T-cell (primary cell): ENCODE results near the gene RBM34. TPM values are rescaled to one million over a fixed set of nuclear protein-coding genes. Genes with fewer than 3 reads are reported as not detected.
A peak's percentile ranks its signal among the peaks of the same experiment; 100 is the strongest.

Source experiments
- ATAC-seq, 4 experiments: fragments of 200-7000 bp in 3 of 4; fragments of 150-1000 bp in 1 of 4; cut with Tn5 transposase; replicated peaks in 1 of 4; 1 replicate in 3 of 4; 2 replicates in 1 of 4; pipeline ENCODE4 v1.10.0; 2021; ENCODE audit warnings: moderate library complexity in 3 of 4, mild to moderate bottlenecking in 2 of 4, moderate number of reproducible peaks in 1 of 4
- CTCF ChIA-PET, 2 donors: fragments of 300-600 bp; sonication (Branson Sonifier 250); formaldehyde crosslinking; loops; one replicate each; lab custom pipeline; 2022; ENCODE audit warnings: antibody characterized with exemption in 2 of 2; lab: Charles Lee
- POLR2A ChIA-PET, 2 donors: fragments of 300-600 bp; sonication (Branson Sonifier 250); formaldehyde crosslinking; loops; one replicate each; lab custom pipeline; 2022; ENCODE audit warnings: antibody characterized with exemption in 2 of 2; lab: Charles Lee
- DNase-seq, 35 experiments: peaks; one replicate each; pipeline versions ENCODE4 v3.0.0 to v3.0.0-alpha.2; 2013 to 2023
- H3K27ac ChIP-seq: one replicate; pipeline ENCODE4 v1.5.1; 2013; ENCODE audit warnings: low read length
- H3K27me3 ChIP-seq, 2 experiments: replicated peaks in 1 of 2; 1 replicate in 1 of 2; 2 replicates in 1 of 2; pipeline versions ENCODE4 v1.6.1 to v1.7.0; 2013; ENCODE audit warnings: low read length in 1 of 2, mixed read lengths in 1 of 2; ENCODE audit not compliant: control insufficient read depth in 2 of 2, insufficient read depth in 2 of 2; ENCODE audit errors: extremely low read depth in 1 of 2
- H3K36me3 ChIP-seq, 2 donors: 1 replicate in 1 of 2; 2 replicates in 1 of 2; pipeline versions ENCODE4 v1.6.1 to v1.7.0; 2013; ENCODE audit warnings: low read length in 1 of 2; ENCODE audit not compliant: control insufficient read depth in 2 of 2, insufficient read depth in 1 of 2; ENCODE audit errors: extremely low read depth in 1 of 2
- H3K4me1 ChIP-seq, 2 experiments: 1 replicate in 1 of 2; 2 replicates in 1 of 2; pipeline versions ENCODE4 v1.6.1 to v1.7.0; 2013; ENCODE audit warnings: low read length in 2 of 2, mixed read lengths in 1 of 2; ENCODE audit not compliant: insufficient read depth in 2 of 2, control insufficient read depth in 1 of 2; ENCODE audit errors: extremely low read depth in 1 of 2
- H3K4me3 ChIP-seq, 2 donors: 1 replicate in 1 of 2; 2 replicates in 1 of 2; pipeline versions ENCODE4 v1.5.1 to v1.7.0; 2013; ENCODE audit warnings: mild to moderate bottlenecking in 2 of 2, low read length in 1 of 2, moderate library complexity in 1 of 2; ENCODE audit not compliant: control insufficient read depth in 1 of 2; ENCODE audit errors: extremely low read depth in 1 of 2
- H3K9me3 ChIP-seq: 2 replicates; pipeline ENCODE4 v1.7.0; 2013
- H3K27ac Mint-ChIP-seq, 2 donors: one replicate each; pipeline ENCODE4 v1.8.0; 2020 to 2021; ENCODE audit warnings: mild to moderate bottlenecking in 2 of 2, mixed read lengths in 2 of 2
- H3K27me3 Mint-ChIP-seq, 2 donors: one replicate each; pipeline ENCODE4 v1.8.0; 2021 to 2022; ENCODE audit warnings: mixed read lengths in 2 of 2
- H3K36me3 Mint-ChIP-seq: one replicate; pipeline ENCODE4 v1.8.0; 2021; ENCODE audit warnings: mixed read lengths
- H3K4me1 Mint-ChIP-seq, 3 donors: one replicate each; pipeline ENCODE4 v1.8.0; 2020 to 2022; ENCODE audit warnings: mixed read lengths in 3 of 3, mild to moderate bottlenecking in 1 of 3
- H3K4me3 Mint-ChIP-seq, 3 donors: one replicate each; pipeline ENCODE4 v1.8.0; 2020 to 2022; ENCODE audit warnings: mild to moderate bottlenecking in 3 of 3, mixed read lengths in 3 of 3, moderate library complexity in 3 of 3
- H3K9me3 Mint-ChIP-seq, 3 donors: one replicate each; pipeline ENCODE4 v1.8.0; 2020 to 2022; ENCODE audit warnings: mixed read lengths in 3 of 3
- WGBS: methylation state at CpG from one replicate; pipeline ENCODE4 v1.1.5; 2013; ENCODE audit warnings: missing lambda C conversion rate; ENCODE audit not compliant: insufficient coverage; 5-methylcytosine and 5-hydroxymethylcytosine counted together
- total RNA-seq, 35 experiments: library from RNA in 6 of 35; stranded (reverse) in 6 of 35; fragments of 120-200 nt in 1 of 35; gene quantifications; one replicate each; pipeline versions ENCODE4 v1.2.1 to v1.2.4 and lab custom pipeline; 2013 to 2026

Gene RBM34
- total RNA-seq, 5 donors from 2014 or later (not counting 1 experiment from before 2014, with no cell fraction given), result 115 to 169 (median 129) TPM

GRCh38 chr1:235151033-235151432, 10.0 kb downstream of the RBM34 start:
- ChIA-PET CTCF (interaction anchor here in 1 of 2 donors (0.7 kb wide), 1 partner anchor 347 kb away, joined by 5 read pairs; no protein-coding TSS in a partner anchor), POLR2A (interaction anchor here in 1 of 2 donors (0.5 to 0.6 kb wide), 2 partner anchors 8 to 12 kb away, joined by 3 to 4 read pairs; no protein-coding TSS in a partner anchor)
- peaks cover 29 to 33% (median 32%) of the 10 kb centered on the region in 3 donors for H3K4me1 Mint-ChIP-seq
- ATAC-seq (no peak), DNase-seq (no peak)
- no peak overlapping the region for H3K4me3 ChIP-seq
- no peak overlapping the region for H3K4me3 Mint-ChIP-seq
- no CpG with 5 or more reads among the region's 2 CpGs for WGBS
- no peaks in the 10 kb centered on the region for H3K27me3 ChIP-seq
- H3K27ac Mint-ChIP-seq, result peak overlapping the region; percentile 7 to 36
- H3K36me3 Mint-ChIP-seq, result peaks cover 41% of the 10 kb centered on the region
- H3K36me3 ChIP-seq, result peaks cover 10 to 79% of the 10 kb centered on the region in 2 donors
- no peak overlapping the region for H3K27ac ChIP-seq
- H3K9me3 ChIP-seq, result no peaks in the 10 kb centered on the region
- H3K4me1 ChIP-seq, result peaks cover 0 to 5% of the 10 kb centered on the region in 2 experiments
- H3K27me3 Mint-ChIP-seq, result no peaks in the 10 kb centered on the region
- H3K9me3 Mint-ChIP-seq, result no peaks in the 10 kb centered on the region

GRCh38 chr1:235149824-235150223, 11.2 kb downstream of the RBM34 start:
- H3K27me3 Mint-ChIP-seq, result no peaks in the 10 kb centered on the region
- no peaks in the 10 kb centered on the region for H3K27me3 ChIP-seq
- H3K9me3 Mint-ChIP-seq, result no peaks in the 10 kb centered on the region
- H3K4me1 ChIP-seq, result peaks cover 0 to 2% of the 10 kb centered on the region in 2 experiments
- no peak overlapping the region for H3K27ac ChIP-seq
- DNase-seq (no peak), ATAC-seq (no peak)
- H3K27ac Mint-ChIP-seq, result no peak overlapping the region
- H3K36me3 Mint-ChIP-seq, result peaks cover 43% of the 10 kb centered on the region
- H3K4me3 ChIP-seq, result no peak overlapping the region
- H3K36me3 ChIP-seq, result peaks cover 15 to 84% of the 10 kb centered on the region in 2 donors
- ChIA-PET CTCF (no interaction called here), POLR2A (no interaction called here)
- WGBS, result 97% methylated on average over 6 of the region's 9 CpGs
- H3K9me3 ChIP-seq, result no peaks in the 10 kb centered on the region
- no peak overlapping the region for H3K4me3 Mint-ChIP-seq
- H3K4me1 Mint-ChIP-seq, result peaks cover 29 to 35% (median 29%) of the 10 kb centered on the region in 3 donors

GRCh38 chr1:235147269-235147668, 13.8 kb downstream of the RBM34 start:
- Mint-ChIP-seq H3K36me3 (peaks cover 44% of the 10 kb centered on the region), H3K4me3 (no peak overlapping the region), H3K27me3 (no peaks in the 10 kb centered on the region), H3K27ac (peak overlapping the region in 1 of 2 donors; percentile 52), H3K4me1 (peaks cover 16 to 23% (median 22%) of the 10 kb centered on the region in 3 donors), H3K9me3 (no peaks in the 10 kb centered on the region)
- peaks cover 22 to 86% of the 10 kb centered on the region in 2 donors for H3K36me3 ChIP-seq
- H3K9me3 ChIP-seq, result no peaks in the 10 kb centered on the region
- ChIA-PET CTCF (interaction anchor here in 1 of 2 donors (0.6 kb wide), 1 partner anchor 55 kb away, joined by 3 read pairs; no protein-coding TSS in a partner anchor), POLR2A (interaction anchor here in 1 of 2 donors (0.6 kb wide), 1 partner anchor 114 kb away, joined by 3 read pairs; no protein-coding TSS in a partner anchor)
- no CpG with 5 or more reads among the region's 4 CpGs for WGBS
- no peak for ATAC-seq
- DNase-seq, result no peak
- H3K4me1 ChIP-seq, result peaks cover 0 to 2% of the 10 kb centered on the region in 2 experiments
- H3K27me3 ChIP-seq, result no peaks in the 10 kb centered on the region
- H3K27ac ChIP-seq, result no peak overlapping the region
- no peak overlapping the region for H3K4me3 ChIP-seq

- no peak for DNase-seq
- Histone ChIP-seq H3K4me3 (no peak overlapping the region), H3K9me3 (no peaks in the 10 kb centered on the region), H3K27me3 (no peaks in the 10 kb centered on the region), H3K36me3 (peaks cover 16 to 78% of the 10 kb centered on the region in 2 donors), H3K27ac (no peak overlapping the region), H3K4me1 (peaks cover 0 to under 1% of the 10 kb centered on the region in 2 experiments)
- Mint-ChIP-seq H3K27ac (peak overlapping the region in 1 of 2 donors; percentile 28), H3K27me3 (no peaks in the 10 kb centered on the region), H3K4me3 (no peak overlapping the region), H3K4me1 (peaks cover 6 to 15% (median 11%) of the 10 kb centered on the region in 3 donors), H3K36me3 (peaks cover 42% of the 10 kb centered on the region), H3K9me3 (no peaks in the 10 kb centered on the region)
- WGBS, result no CpG with 5 or more reads among the region's 6 CpGs
- no peak for ATAC-seq
- ChIA-PET POLR2A (interaction anchor here (0.6 to 0.7 kb wide), 5 partner anchors 24 to 1135 kb away, joined by 3 to 14 read pairs (median 5); no protein-coding TSS in a partner anchor), CTCF (interaction anchor here (0.6 to 0.7 kb wide), 4 partner anchors 28 to 270 kb away, joined by 3 to 6 read pairs (median 4); no protein-coding TSS in a partner anchor)
Measured at GRCh38 chr1:235145639-235146038, 15.4 kb downstream of the RBM34 start.

- Mint-ChIP-seq H3K9me3 (no peaks in the 10 kb centered on the region), H3K4me1 (peaks cover 7 to 15% (median 14%) of the 10 kb centered on the region in 3 donors), H3K36me3 (peaks cover 52% of the 10 kb centered on the region), H3K27ac (no peak overlapping the region), H3K27me3 (no peaks in the 10 kb centered on the region), H3K4me3 (no peak overlapping the region)
- CTCF ChIA-PET, result interaction anchor here (0.7 kb wide), 2 partner anchors 97 to 779 kb away, joined by 3 to 5 read pairs; no protein-coding TSS in a partner anchor
- 90% methylated on average over 2 of the region's 4 CpGs for whole genome bisulfite sequencing
- Histone ChIP-seq H3K4me3 (no peak overlapping the region), H3K36me3 (peaks cover 16 to 76% of the 10 kb centered on the region in 2 donors), H3K4me1 (no peaks in the 10 kb centered on the region), H3K9me3 (no peaks in the 10 kb centered on the region), H3K27me3 (no peaks in the 10 kb centered on the region), H3K27ac (no peak overlapping the region)
- DNase-seq, result no peak
- no peak for ATAC-seq
- POLR2A ChIA-PET, result interaction anchor here in 1 of 2 donors (0.7 kb wide), 1 partner anchor 10 kb away, joined by 5 read pairs; no protein-coding TSS in a partner anchor
Measured at GRCh38 chr1:235142991-235143390, 18.1 kb downstream of the RBM34 start.

GRCh38 chr1:235139315-235139714, 21.7 kb downstream of the RBM34 start:
- WGBS, result 100% methylated on average over 3 of the region's 5 CpGs
- peaks cover 7 to 15% (median 10%) of the 10 kb centered on the region in 3 donors for H3K4me1 Mint-ChIP-seq
- H3K4me1 ChIP-seq, result no peaks in the 10 kb centered on the region
- no peak overlapping the region for H3K4me3 ChIP-seq
- no peaks in the 10 kb centered on the region for H3K27me3 Mint-ChIP-seq
- no peak overlapping the region for H3K4me3 Mint-ChIP-seq
- ChIA-PET CTCF (interaction anchor here (0.6 to 1.0 kb wide), 2 partner anchors 9 to 28 kb away, joined by 3 read pairs; no protein-coding TSS in a partner anchor), POLR2A (interaction anchor here (0.6 to 1.1 kb wide), 2 partner anchors 12 to 20 kb away, joined by 4 to 5 read pairs; no protein-coding TSS in a partner anchor)
- no peaks in the 10 kb centered on the region for H3K9me3 Mint-ChIP-seq
- DNase-seq (no peak), ATAC-seq (no peak)
- no peaks in the 10 kb centered on the region for H3K9me3 ChIP-seq
- no peaks in the 10 kb centered on the region for H3K27me3 ChIP-seq
- peaks cover 66% of the 10 kb centered on the region for H3K36me3 Mint-ChIP-seq
- no peak overlapping the region for H3K27ac ChIP-seq
- H3K27ac Mint-ChIP-seq, result peak overlapping the region in 1 of 2 donors; percentile 28
- H3K36me3 ChIP-seq, result peaks cover 15 to 71% of the 10 kb centered on the region in 2 donors
